Right lobe of liver (tissue), 6 donors: ENCODE data around the gene NBEA. TPM values are rescaled to one million over a fixed set of nuclear protein-coding genes. Genes with fewer than 3 reads are reported as not detected.

ENCODE experiments used
- ATAC-seq, 4 donors: fragments of 200-7000 bp; cut with Tn5 transposase; one replicate each; pipeline ENCODE4 v1.9.1; 2020; ENCODE audit warnings: mild to moderate bottlenecking in 4 of 4, moderate library complexity in 4 of 4
- DNase-seq, 3 donors: peaks; one replicate each; pipeline ENCODE4 v3.0.0-alpha.2; 2020
- H3K27ac ChIP-seq, 3 donors: fragments of 200-600 bp; one replicate each; pipeline ENCODE4 v1.8.0; 2022
- H3K27me3 ChIP-seq, 2 donors: fragments of 200-600 bp; one replicate each; pipeline ENCODE4 v1.8.0; 2022
- H3K36me3 ChIP-seq, 4 donors: fragments of 200-600 bp; sonication (generic) in 1 of 4; one replicate each; pipeline versions ENCODE4 v1.5.1 to v1.8.0; 2017 to 2022; ENCODE audit warnings: control low read depth in 1 of 4
- H3K4me1 ChIP-seq, 4 donors: fragments of 200-600 bp; sonication (generic) in 1 of 4; one replicate each; pipeline versions ENCODE4 v1.5.1 to v1.8.0; 2017 to 2022; ENCODE audit warnings: control low read depth in 1 of 4
- H3K4me3 ChIP-seq, 3 donors: fragments of 200-600 bp; one replicate each; pipeline ENCODE4 v1.8.0; 2022
- H3K9me3 ChIP-seq, 4 donors: fragments of 200-600 bp; sonication (generic) in 1 of 4; one replicate each; pipeline versions ENCODE4 v1.5.1 to v1.8.0; 2017 to 2022; ENCODE audit warnings: control low read depth in 1 of 4
- CTCF ChIP-seq, 4 donors: fragments of 200-600 bp in 3 of 4; fragments of 450-650 bp in 1 of 4; IDR thresholded peaks; one replicate each; pipeline versions ENCODE4 v1.5.1 to v1.8.0; 2016 to 2022; ENCODE audit warnings: antibody characterized with exemption in 4 of 4, mild to moderate bottlenecking in 2 of 4
- POLR2A ChIP-seq: fragments of 450-650 bp; IDR thresholded peaks from one replicate; pipeline ENCODE4 v1.6.1; 2017; ENCODE audit warnings: antibody characterized with exemption, mild to moderate bottlenecking
- WGBS: methylation state at CpG from one replicate; pipeline ENCODE4 v1.1.6; 2018; ENCODE audit warnings: low coverage, low lambda C conversion rate; ENCODE audit not compliant: insufficient coverage; ENCODE audit errors: missing lambda C conversion rate; 5-methylcytosine and 5-hydroxymethylcytosine counted together
- intact Hi-C, 2 donors: fragments of 100-400 bp; cut with DNase I; formaldehyde crosslinking; loops; one replicate each; pipeline versions ENCODE4 v1.11.2 to v1.14.1; 2022
- total RNA-seq, 6 experiments: library from RNA; depleted of rRNA in 2 of 6; stranded (reverse); fragments of >200 nt in 2 of 6; fragmentation: NEBNext Ultra II Directional in 3 of 6; extraction: Animal tissue kit (Norgen Biotek cat#: 25700) in 3 of 6; gene quantifications; one replicate each; pipeline versions ENCODE4 v1.1.0 to v1.2.4, GENCODE V29; 2016 to 2023
- donor health status: DM: no; HTN: yes; CAD: no.
- donor health status: DM: no; HTN: no; CAD: no.
- donor health status: DM: no; HTN: no; CAD: no.
- donor health status: DM: no; HTN: yes; CAD: no.
- donor health status: DM: no; HTN: yes; CAD: no.

The NBEA gene
- total RNA-seq, 6 experiments from 2014 or later = 0.62 to 1.7 (median 0.75) TPM

GRCh38 chr13:35255241-35255640 is 313.2 kb downstream of the NBEA start:
- DNase-seq (no peak), ATAC-seq (no peak)
- Histone ChIP-seq H3K4me1 (no peaks in the 10 kb centered on the region), H3K27ac (no peak overlapping the region), H3K4me3 (no peak overlapping the region), H3K36me3 (no peaks in the 10 kb centered on the region), H3K9me3 (no peaks in the 10 kb centered on the region), H3K27me3 (no peaks in the 10 kb centered on the region)
- 75% methylated on average over 2 of the region's 8 CpGs for WGBS
- intact Hi-C loops = no loop called here
- TF ChIP-seq CTCF (IDR thresholded peaks at IDR 0.05) = no peak
- TF ChIP-seq POLR2A = no peak

GRCh38 chr13:35256459-35257148 is 314.5 kb downstream of the NBEA start:
- H3K27me3 ChIP-seq = no peaks in the 10 kb centered on the region
- TF ChIP-seq CTCF (IDR thresholded peaks at IDR 0.05) (no peak), POLR2A (no peak)
- intact Hi-C loops = no loop called here
- H3K9me3 ChIP-seq = no peaks in the 10 kb centered on the region
- no peak overlapping the region for H3K4me3 ChIP-seq
- no peaks in the 10 kb centered on the region for H3K4me1 ChIP-seq
- ATAC-seq (peak in 1 of 4 donors; percentile 39), DNase-seq (no peak)
- H3K27ac ChIP-seq = no peak overlapping the region
- WGBS = 87% methylated on average over 3 of the region's 9 CpGs
- H3K36me3 ChIP-seq = no peaks in the 10 kb centered on the region

- H3K27me3 ChIP-seq = no peaks in the 10 kb centered on the region
- no peak for TF ChIP-seq CTCF (IDR thresholded peaks at IDR 0.05)
- TF ChIP-seq POLR2A = no peak
- DNase-seq = no peak
These were observed 318.2 kb downstream of the NBEA start for GRCh38 chr13:35260316-35260715.

GRCh38 chr13:35266412-35266811 is 324.3 kb downstream of the NBEA start:
- DNase-seq (no peak), ATAC-seq (no peak)
- Histone ChIP-seq H3K27ac (no peak overlapping the region), H3K27me3 (no peaks in the 10 kb centered on the region), H3K9me3 (no peaks in the 10 kb centered on the region), H3K36me3 (no peaks in the 10 kb centered on the region), H3K4me1 (no peaks in the 10 kb centered on the region), H3K4me3 (no peak overlapping the region)
- WGBS = 58% methylated on average over 3 of the region's 3 CpGs
- no peak for TF ChIP-seq POLR2A
- TF ChIP-seq CTCF (IDR thresholded peaks at IDR 0.05) = no peak
- intact Hi-C loops = no loop called here

More at GRCh38 chr13:35260316-35260715, 318.2 kb downstream of the NBEA start:
- no peak overlapping the region for H3K4me3 ChIP-seq
- intact Hi-C loops = no loop called here
- H3K27ac ChIP-seq = no peak overlapping the region
- ATAC-seq = no peak
- no peaks in the 10 kb centered on the region for H3K36me3 ChIP-seq
- no peaks in the 10 kb centered on the region for H3K4me1 ChIP-seq
- no peaks in the 10 kb centered on the region for H3K9me3 ChIP-seq

GRCh38 chr13:35278917-35279316 is 336.8 kb downstream of the NBEA start:
- H3K4me1 ChIP-seq = no peaks in the 10 kb centered on the region
- ATAC-seq (peak in 1 of 4 donors; percentile 68), DNase-seq (no peak)
- H3K27me3 ChIP-seq = no peaks in the 10 kb centered on the region
- no peak overlapping the region for H3K27ac ChIP-seq
- intact Hi-C loops = no loop called here
- H3K4me3 ChIP-seq = no peak overlapping the region
- no peaks in the 10 kb centered on the region for H3K9me3 ChIP-seq
- no peak for TF ChIP-seq POLR2A
- TF ChIP-seq CTCF (IDR thresholded peaks at IDR 0.05) = no peak
- H3K36me3 ChIP-seq = no peaks in the 10 kb centered on the region
